ENCODE data around the gene ELOVL7.
"Not testable (repeated sequence)": the region's sequence is repeated elsewhere in the genome, so short reads cannot be mapped to it uniquely, and the experiment has no call there.

Gene ELOVL7

GRCh38 chr5:60843936-60844905, at the start of gene ELOVL7:
TSS of gene ELOVL7 (minus strand) at chr5:60844269. CDS start at chr5:60787397, 56,872 bp downstream.
- peak; percentile 71 for DNase-seq

GRCh38 chr5:60893521-60893920, 49.5 kb upstream of the ELOVL7 start:
- no peak for DNase-seq

GRCh38 chr5:60891667-60892066, 47.6 kb upstream of the ELOVL7 start:
- no peak for DNase-seq

- no peak for DNase-seq
Observed at GRCh38 chr5:60888359-60889061, 44.4 kb upstream of the ELOVL7 start.

DNA sequence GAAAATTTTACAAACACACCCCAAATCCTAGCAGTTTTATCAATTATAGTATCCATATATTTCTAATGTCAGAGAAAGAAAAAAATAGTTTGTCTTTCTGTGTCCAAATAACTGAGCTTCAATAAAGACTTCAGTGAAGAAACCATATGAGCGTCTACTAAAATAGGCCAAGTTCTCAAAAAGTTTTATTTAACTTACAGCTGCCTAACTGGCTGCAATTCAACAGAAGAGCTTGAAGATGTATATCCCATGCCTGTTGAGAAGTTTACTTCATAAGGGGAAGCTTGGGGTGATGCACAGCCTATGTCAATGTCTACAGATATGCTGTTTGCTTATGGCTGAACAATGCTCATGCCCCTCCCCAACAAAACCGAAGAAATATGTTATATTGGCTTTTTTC, 43.7 kb upstream of the ELOVL7 start:
- no peak for DNase-seq

- no peak for DNase-seq
Observed at GRCh38 chr5:60887096-60887495, 43.0 kb upstream of the ELOVL7 start.

- DNase-seq = no peak
Observed at GRCh38 chr5:60886158-60886557, 42.1 kb upstream of the ELOVL7 start.

DNA sequence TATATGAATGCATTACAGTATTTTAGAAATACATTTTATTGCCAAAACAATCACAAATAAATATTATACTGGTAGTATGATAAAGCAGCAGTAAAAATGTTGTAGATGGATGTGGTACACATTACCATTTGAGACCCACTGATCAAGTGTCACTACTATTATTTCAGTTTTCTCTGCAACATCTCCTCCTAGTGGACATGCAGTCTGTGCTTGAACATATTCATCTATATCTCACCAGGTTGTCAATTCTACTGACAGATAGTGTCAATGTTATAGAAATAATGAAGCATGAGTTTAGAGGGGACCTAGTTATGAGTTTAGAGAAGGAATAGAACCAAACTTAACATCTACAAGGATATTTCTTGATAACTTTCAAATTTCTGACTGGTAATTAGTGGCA, 39.2 kb upstream of the ELOVL7 start:
- DNase-seq = no peak

GRCh38 chr5:60872892-60873291, 28.8 kb upstream of the ELOVL7 start:
- no peak for DNase-seq

- no peak for DNase-seq
Observed at GRCh38 chr5:60870857-60871256, 26.8 kb upstream of the ELOVL7 start.

- DNase-seq = not testable (repeated sequence)
Observed at GRCh38 chr5:60860572-60860971, 16.5 kb upstream of the ELOVL7 start.

GRCh38 chr5:60856066-60856465, 12.0 kb upstream of the ELOVL7 start:
- DNase-seq = no peak

- DNase-seq = no peak
Observed at GRCh38 chr5:60852940-60853339, 8.9 kb upstream of the ELOVL7 start.

GRCh38 chr5:60852317-60852716, 8.2 kb upstream of the ELOVL7 start:
- DNase-seq = no peak

DNA sequence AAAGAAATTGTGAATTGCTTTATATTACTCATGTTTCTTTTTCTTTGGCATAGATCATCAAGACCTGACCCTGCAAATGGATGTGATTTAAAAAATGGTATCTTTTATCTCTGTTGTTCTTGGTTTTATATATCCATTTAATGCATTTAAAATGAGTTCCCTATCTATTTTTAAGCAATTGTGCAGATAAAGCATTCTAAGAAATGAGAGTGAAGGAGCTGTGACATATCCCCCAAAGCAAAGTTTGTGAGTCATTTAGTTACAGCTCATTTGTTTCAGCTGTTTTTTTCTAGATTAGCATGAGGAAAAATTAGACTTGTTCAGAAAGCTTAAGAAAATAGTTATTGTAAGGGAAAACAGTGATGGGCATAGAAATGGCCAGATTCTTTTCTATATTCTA, 7.6 kb upstream of the ELOVL7 start:
- no peak for DNase-seq

GRCh38 chr5:60846298-60846697, 2.2 kb upstream of the ELOVL7 start:
- DNase-seq = no peak

DNA sequence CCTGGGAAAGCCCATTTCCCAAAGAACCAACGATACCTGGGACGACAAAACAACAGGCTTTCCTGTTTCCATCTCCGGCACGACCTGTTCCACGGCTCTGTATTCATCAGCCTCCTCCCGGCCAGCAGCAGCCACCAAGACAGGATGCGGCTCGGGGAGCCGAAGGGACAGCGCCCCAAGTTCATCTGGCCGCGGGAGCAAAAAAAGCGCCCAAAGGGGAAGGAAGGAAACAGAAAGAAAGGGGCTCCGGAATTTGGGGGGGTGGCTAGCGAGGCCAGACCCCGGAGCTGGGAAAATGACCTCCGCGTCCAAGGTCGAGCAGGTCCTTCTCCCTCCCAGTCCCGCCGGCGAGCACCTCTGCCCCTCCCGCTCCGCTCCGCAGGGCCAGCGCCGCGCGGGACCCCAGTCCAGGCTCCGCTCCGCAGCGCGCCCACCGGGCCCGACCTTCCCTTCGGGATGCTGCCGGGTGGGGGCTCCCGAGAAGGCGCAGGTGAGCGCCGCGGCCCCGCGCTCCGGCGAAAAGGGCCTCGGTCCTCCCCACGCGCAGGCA, 608 bp downstream of the ELOVL7 start:
- DNase-seq = no peak

DNA sequence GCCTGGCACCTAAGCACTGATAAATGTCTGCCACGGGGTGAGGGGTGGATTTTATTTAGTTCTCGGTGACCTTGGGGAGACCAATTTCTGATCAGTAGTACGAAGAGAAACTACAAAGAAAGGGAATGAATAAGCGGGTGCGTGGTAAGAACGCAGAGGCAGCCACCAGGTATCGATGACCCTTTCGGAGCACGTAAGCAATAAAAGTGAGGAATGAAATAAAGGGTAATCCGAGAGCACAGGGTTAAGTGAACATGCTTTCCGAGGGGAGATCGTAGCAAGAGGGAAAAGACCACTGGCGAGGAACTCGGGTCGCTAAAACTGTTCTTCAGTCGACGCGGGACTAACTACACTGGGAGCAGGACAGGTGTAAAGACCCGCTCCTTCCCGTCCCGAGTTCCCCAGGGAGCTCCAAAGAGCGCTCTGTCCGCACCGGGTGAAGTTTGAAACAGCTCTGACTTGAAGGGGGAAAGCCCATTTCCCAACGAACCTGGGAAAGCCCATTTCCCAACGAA, 1.1 kb downstream of the ELOVL7 start:
- DNase-seq = peak; percentile 5

GRCh38 chr5:60841361-60841760, 2.7 kb downstream of the ELOVL7 start:
- peak; percentile 4 for DNase-seq

GRCh38 chr5:60836131-60836530, 7.9 kb downstream of the ELOVL7 start:
- DNase-seq = no peak

DNA sequence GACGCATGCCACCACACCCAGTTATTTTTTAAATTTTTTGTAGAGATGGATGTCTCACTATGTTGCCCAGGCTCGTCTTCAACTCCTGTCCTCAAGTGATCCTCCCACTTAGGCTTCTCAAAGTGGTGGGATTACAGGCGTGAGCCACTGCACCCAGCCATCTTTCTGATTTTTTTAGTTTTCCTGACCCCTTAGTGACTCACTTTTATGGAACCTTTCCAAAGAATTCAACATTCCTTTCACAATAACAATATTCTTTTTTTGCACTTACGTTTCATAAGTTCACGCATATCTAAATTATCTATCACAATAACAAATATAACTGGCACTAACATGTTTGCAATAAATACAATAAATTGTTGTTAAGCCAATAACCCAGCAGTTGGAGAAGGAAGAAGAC, 8.5 kb downstream of the ELOVL7 start:
- DNase-seq = no peak

- no peak for DNase-seq
Observed at GRCh38 chr5:60833520-60833919, 10.5 kb downstream of the ELOVL7 start.

- no peak for DNase-seq
Observed at GRCh38 chr5:60830581-60831127, 13.4 kb downstream of the ELOVL7 start.
